Smooth muscle cell (in vitro differentiated cells): ENCODE measurements around the gene MAT2A. TPM values are rescaled to one million over a fixed set of nuclear protein-coding genes. Genes with fewer than 3 reads are reported as not detected.
A peak's percentile ranks its signal among the peaks of the same experiment; 100 is the strongest.

ENCODE experiments used
- DNase-seq: peaks from one replicate; lab custom pipeline; 2025; ENCODE audit not compliant: unreplicated experiment; lab: John Stamatoyannopoulos, UW
- H2AFZ ChIP-seq: fragments of 200-600 bp; sonication (generic); 2 replicates; pipeline ENCODE4 v1.6.0; 2016; ENCODE audit warnings: antibody characterized with exemption, low read depth, mild to moderate bottlenecking
- H3F3A ChIP-seq: fragments of 200-600 bp; sonication (generic); 2 replicates; pipeline ENCODE4 v1.6.0; 2017; ENCODE audit warnings: antibody characterized with exemption, low read depth
- H3K27ac ChIP-seq: fragments of 200-600 bp; sonication (generic); 2 replicates; pipeline ENCODE4 v1.5.1; 2016; ENCODE audit warnings: low read depth, mild to moderate bottlenecking
- H3K27me3 ChIP-seq: fragments of 200-600 bp; sonication (generic); 2 replicates; pipeline ENCODE4 v1.6.1; 2016; ENCODE audit warnings: low read depth, mild to moderate bottlenecking
- H3K36me3 ChIP-seq: fragments of 200-600 bp; sonication (generic); 2 replicates; pipeline ENCODE4 v1.5.1; 2016; ENCODE audit warnings: low read depth
- H3K4me1 ChIP-seq: fragments of 200-600 bp; sonication (generic); 2 replicates; pipeline ENCODE4 v1.5.1; 2016; ENCODE audit warnings: low read depth
- H3K4me2 ChIP-seq: fragments of 200-600 bp; sonication (generic); 2 replicates; pipeline ENCODE4 v1.6.0; 2016; ENCODE audit warnings: mild to moderate bottlenecking
- H3K4me3 ChIP-seq: fragments of 200-600 bp; sonication (generic); 2 replicates; pipeline ENCODE4 v1.5.1; 2016; ENCODE audit warnings: mild to moderate bottlenecking
- H3K79me2 ChIP-seq: fragments of 200-600 bp; sonication (generic); 2 replicates; pipeline ENCODE4 v1.6.0; 2016; ENCODE audit warnings: low read depth, mild to moderate bottlenecking
- H3K9ac ChIP-seq: fragments of 200-600 bp; sonication (generic); 2 replicates; pipeline ENCODE4 v1.6.0; 2016; ENCODE audit warnings: low read depth
- H3K9me3 ChIP-seq: fragments of 200-600 bp; sonication (generic); replicated peaks from 2 replicates; pipeline ENCODE4 v1.5.1; 2016; ENCODE audit warnings: low read depth
- H4K20me1 ChIP-seq: fragments of 200-600 bp; sonication (generic); 2 replicates; pipeline ENCODE4 v1.6.0; 2016; ENCODE audit warnings: low read depth
- CTCF ChIP-seq: fragments of 200-600 bp; sonication (generic); IDR thresholded peaks from 2 replicates; pipeline ENCODE4 v1.5.1; 2017; ENCODE audit warnings: borderline replicate concordance, mild to moderate bottlenecking, antibody characterized with exemption; ENCODE audit not compliant: insufficient read depth, poor library complexity, severe bottlenecking
- WGBS: methylation state at CpG from one replicate; pipeline ENCODE4 v1.1.7; 2016; ENCODE audit warnings: low lambda C conversion rate; 5-methylcytosine and 5-hydroxymethylcytosine counted together
- polyA plus RNA-seq: library from polyadenylated mRNA; unstranded; fragments of >200 nt; fragmentation: Nextera tagmentation; extraction: Ambion mirVana; gene quantifications from 2 replicates; pipeline ENCODE4 v1.2.1, GENCODE V29; 2016
- total RNA-seq: library from RNA; depleted of rRNA; stranded (reverse); fragments of >200 nt; gene quantifications from 2 replicates; pipeline ENCODE4 v1.2.3, GENCODE V29; 2014

Gene MAT2A
- total and polyA plus RNA-seq, 2 experiments from 2014 or later, result 93.8 to 108 TPM

DNA sequence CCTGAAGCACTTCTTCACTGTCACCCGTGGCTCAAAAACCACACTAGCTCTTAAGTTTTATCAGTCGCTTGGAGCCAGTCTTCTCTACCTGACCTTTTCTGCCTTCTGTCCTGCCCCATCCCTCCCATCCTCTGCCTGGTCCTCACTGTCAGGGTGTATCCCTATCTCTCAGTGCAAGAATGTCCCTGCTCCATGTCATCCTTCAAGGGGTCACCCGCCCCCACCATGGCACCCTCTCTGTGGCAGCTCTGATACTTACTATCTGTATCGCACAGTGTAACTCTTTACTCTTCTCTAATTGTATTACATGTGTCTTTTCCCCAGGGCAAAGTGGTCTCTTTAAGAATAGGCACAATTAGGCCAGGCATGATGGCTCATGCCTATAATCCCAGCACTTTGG is 49.7 kb downstream of the MAT2A start:
- no peak overlapping the region for H3K27ac ChIP-seq
- no peak overlapping the region for H3K9ac ChIP-seq
- H4K20me1 ChIP-seq, result no peaks in the 10 kb centered on the region
- no peak overlapping the region for H3K4me3 ChIP-seq
- H3K79me2 ChIP-seq, result no peaks in the 10 kb centered on the region
- TF ChIP-seq CTCF, result no peak
- no peak overlapping the region for H3K4me2 ChIP-seq
- H3K9me3 ChIP-seq, result no peaks in the 10 kb centered on the region
- peaks cover 7% of the 10 kb centered on the region for H3F3A ChIP-seq
- H3K27me3 ChIP-seq, result no peaks in the 10 kb centered on the region
- no peak for DNase-seq
- 94% methylated on average over 4 of the region's 4 CpGs for WGBS
- peaks cover 5% of the 10 kb centered on the region for H3K4me1 ChIP-seq
- H3K36me3 ChIP-seq, result no peaks in the 10 kb centered on the region
- H2AFZ ChIP-seq, result no peak overlapping the region

DNA sequence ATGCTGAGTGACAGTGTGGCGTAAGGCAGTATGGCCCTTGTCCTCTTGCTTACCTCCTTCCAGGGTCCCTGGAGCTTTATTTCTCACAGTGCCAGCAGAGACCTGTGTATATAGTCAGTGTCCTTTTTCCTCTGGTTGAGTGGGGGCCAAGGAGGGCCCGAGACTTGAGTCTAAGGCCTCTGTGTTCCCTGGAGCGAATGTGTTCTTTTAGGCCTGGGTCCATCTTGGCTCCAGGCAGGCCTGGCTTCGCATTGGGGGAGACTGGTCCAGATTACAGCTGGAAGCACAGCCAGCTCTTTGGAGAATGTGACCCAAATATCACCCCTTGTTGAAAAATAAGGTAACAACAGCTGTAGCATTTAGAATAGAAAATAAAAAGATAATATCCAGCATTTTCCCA is 50.2 kb downstream of the MAT2A start:
- no peaks in the 10 kb centered on the region for H4K20me1 ChIP-seq
- H3K4me2 ChIP-seq, result no peak overlapping the region
- no peaks in the 10 kb centered on the region for H3K36me3 ChIP-seq
- H3K4me3 ChIP-seq, result no peak overlapping the region
- H3K27me3 ChIP-seq, result no peaks in the 10 kb centered on the region
- no peaks in the 10 kb centered on the region for H3K79me2 ChIP-seq
- no peak for TF ChIP-seq CTCF
- 98% methylated on average over 4 of the region's 4 CpGs for WGBS
- H2AFZ ChIP-seq, result no peak overlapping the region
- H3F3A ChIP-seq, result peaks cover 7% of the 10 kb centered on the region
- no peak overlapping the region for H3K27ac ChIP-seq
- no peak overlapping the region for H3K9ac ChIP-seq
- DNase-seq, result no peak
- no peaks in the 10 kb centered on the region for H3K9me3 ChIP-seq
- H3K4me1 ChIP-seq, result peaks cover 5% of the 10 kb centered on the region

GRCh38 chr2:85589982-85590791 is 51.2 kb downstream of the MAT2A start:
- no peaks in the 10 kb centered on the region for H3K27me3 ChIP-seq
- H3K27ac ChIP-seq, result peak overlapping the region; percentile 87
- no peak overlapping the region for H3K4me3 ChIP-seq
- peaks cover 7% of the 10 kb centered on the region for H3F3A ChIP-seq
- H3K9me3 ChIP-seq, result no peaks in the 10 kb centered on the region
- H2AFZ ChIP-seq, result no peak overlapping the region
- no peaks in the 10 kb centered on the region for H3K36me3 ChIP-seq
- no peak for TF ChIP-seq CTCF
- H4K20me1 ChIP-seq, result no peaks in the 10 kb centered on the region
- no peak overlapping the region for H3K9ac ChIP-seq
- H3K4me2 ChIP-seq, result peak overlapping the region; percentile 79
- H3K4me1 ChIP-seq, result peaks cover 5% of the 10 kb centered on the region
- WGBS, result 48% methylated on average over 7 of the region's 7 CpGs
- no peaks in the 10 kb centered on the region for H3K79me2 ChIP-seq
- DNase-seq, result no peak

DNA sequence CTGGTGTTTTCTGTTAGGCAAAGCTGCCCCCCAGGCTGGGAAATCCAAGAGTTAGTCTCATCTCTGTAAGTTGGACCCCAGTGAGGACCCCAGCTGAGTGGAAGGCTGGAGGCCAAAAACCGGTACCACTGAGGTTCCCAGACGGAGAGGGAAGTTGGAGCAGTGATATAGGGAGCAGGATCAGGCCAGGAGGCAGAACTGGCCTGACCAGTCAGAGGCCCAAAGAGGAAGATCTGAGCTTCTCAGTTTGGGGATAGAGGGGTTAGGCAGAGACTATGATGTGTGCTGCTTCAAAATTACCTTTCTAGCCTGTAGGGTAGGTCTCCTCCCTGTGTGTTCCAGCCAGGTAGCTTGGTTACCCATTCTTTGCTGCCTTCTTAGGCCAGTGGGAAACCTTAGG is 52.0 kb downstream of the MAT2A start:
- Histone ChIP-seq H3K79me2 (peaks cover under 1% of the 10 kb centered on the region), H3K4me2 (peak overlapping the region; percentile 79), H3K9ac (peak overlapping the region; percentile 10), H3K36me3 (no peaks in the 10 kb centered on the region), H2AFZ (no peak overlapping the region), H3K9me3 (no peaks in the 10 kb centered on the region), H3K27me3 (no peaks in the 10 kb centered on the region), H3F3A (peaks cover 7% of the 10 kb centered on the region), H4K20me1 (no peaks in the 10 kb centered on the region), H3K4me1 (peaks cover 5% of the 10 kb centered on the region), H3K27ac (peak overlapping the region; percentile 87), H3K4me3 (no peak overlapping the region)
- DNase-seq, result no peak
- 76% methylated on average over 2 of the region's 2 CpGs for WGBS
- no peak for TF ChIP-seq CTCF
